ENCODE data around the gene ERGIC1.

The ERGIC1 gene

DNA sequence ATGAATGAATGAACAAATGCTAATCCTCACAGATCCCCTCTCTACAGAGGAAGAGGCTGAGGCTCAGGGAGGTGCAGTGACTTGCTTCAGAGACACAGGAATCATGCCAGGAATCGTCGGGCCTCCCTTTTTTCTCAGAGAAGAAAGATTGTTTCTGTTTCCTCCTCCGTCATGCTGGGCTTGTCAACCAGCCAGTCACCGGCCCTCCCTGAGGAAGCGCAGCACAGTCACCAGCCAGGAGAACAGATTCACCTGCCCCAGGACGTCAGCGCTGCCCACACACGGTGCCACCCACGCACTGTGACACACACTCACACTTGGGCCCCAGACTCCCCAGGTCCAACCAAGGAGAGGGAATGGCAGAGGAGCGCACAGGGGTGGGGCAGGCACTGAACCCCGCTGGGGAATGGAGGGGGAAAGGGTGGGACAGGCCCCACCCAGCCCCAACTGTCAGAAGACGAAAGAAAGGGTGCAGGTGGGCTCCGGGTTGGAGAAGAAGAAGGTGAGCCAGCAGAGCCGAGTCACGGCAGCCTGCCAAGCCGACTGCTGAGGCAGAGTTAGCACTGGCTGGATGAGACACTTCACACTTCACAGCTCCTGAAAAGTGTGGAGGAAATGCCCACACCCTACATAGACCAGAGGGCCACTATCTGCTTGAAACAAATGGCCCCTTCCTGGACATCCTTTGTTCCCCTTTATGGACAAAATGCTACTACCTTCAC, 13.8 kb upstream of the ERGIC1 start:
- Histone ChIP-seq H3K36me3 (ENCODE audit: control insufficient read depth, insufficient read depth, low read length) (no peaks in the 10 kb centered on the region), H3K4me3 (replicated peaks; ENCODE audit: low read depth, low read length) (no peak overlapping the region), H3K27me3 (replicated peaks; ENCODE audit: control insufficient read depth, insufficient read depth, low read length) (no peaks in the 10 kb centered on the region; the same call in 1 of the 2 replicates)
- no peak for DNase-seq (ENCODE audit: extremely low read depth, insufficient read length)
- no peak for TF ChIP-seq CTCF (IDR thresholded peaks at IDR 0.05; ENCODE audit: insufficient read depth, low read length, poor library complexity, severe bottlenecking)

DNA sequence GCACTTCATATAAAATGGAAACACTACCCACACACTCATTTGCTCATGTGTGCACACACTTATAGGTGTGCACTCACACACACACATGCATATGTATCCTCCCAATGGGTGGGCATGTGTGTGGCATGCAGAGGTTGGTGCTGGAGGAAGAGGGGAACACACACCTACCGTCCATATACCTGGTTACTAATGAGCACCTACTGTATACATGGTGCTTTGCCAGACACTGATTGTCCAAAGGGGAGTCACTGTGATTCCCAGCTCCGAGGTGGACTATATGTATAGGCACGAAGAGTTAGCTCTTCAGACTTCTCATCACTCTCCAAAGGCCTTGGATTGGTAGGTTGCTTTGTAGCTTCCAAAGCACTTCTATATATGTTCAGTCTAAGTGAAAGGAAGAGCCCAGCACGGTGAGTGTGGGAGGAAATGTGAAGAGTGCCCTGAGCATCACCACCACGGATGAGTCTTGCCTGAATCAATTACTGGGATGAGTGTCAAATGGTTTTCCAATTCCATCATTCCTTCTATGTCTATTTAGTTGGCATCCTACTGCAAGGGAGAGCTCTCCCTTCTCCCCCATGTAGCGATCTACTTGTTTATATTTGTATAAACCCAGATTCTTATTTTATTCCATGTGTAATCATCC, 12.6 kb upstream of the ERGIC1 start:
- Histone ChIP-seq H3K4me3 (replicated peaks; ENCODE audit: low read depth, low read length) (no peak overlapping the region), H3K27me3 (replicated peaks; ENCODE audit: control insufficient read depth, insufficient read depth, low read length) (no peaks in the 10 kb centered on the region; the same call in 1 of the 2 replicates), H3K36me3 (ENCODE audit: control insufficient read depth, insufficient read depth, low read length) (no peaks in the 10 kb centered on the region)
- no peak for DNase-seq (ENCODE audit: extremely low read depth, insufficient read length)
- no peak for TF ChIP-seq CTCF (IDR thresholded peaks at IDR 0.05; ENCODE audit: insufficient read depth, low read length, poor library complexity, severe bottlenecking)

- H3K4me3 ChIP-seq (replicated peaks; ENCODE audit: low read depth, low read length): no peak overlapping the region
Measured at GRCh38 chr5:172823840-172824362, 10.2 kb upstream of the ERGIC1 start.

DNA sequence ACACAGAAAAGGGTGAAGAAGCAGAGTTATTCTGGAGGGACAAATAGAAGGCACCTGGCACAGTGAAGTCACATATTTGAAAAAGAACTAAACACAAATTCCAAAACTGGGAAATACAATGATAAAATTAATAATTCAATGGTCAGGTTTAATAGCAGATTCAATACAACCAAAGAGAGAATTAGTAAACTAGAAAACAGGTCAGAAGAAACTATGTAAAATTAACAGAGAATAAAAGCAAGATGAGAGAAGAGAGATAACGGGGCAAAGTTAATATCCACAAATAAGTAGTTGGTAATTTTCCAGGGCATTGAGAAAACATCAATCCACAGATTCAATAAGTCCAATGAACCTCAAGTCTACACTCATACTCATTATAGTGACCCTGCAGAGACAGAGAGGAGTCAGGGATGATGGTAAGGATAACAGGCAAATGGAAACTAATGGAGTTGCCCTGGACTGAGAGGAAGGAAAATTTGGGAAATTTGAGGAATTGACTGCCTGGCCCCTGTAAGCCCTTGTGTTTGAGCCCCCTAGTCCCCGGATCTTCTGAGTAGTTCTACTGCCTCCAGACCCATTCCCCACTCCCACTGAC, 8.3 kb upstream of the ERGIC1 start:
- Histone ChIP-seq H3K4me3 (replicated peaks; ENCODE audit: low read depth, low read length) (no peak overlapping the region), H3K36me3 (ENCODE audit: control insufficient read depth, insufficient read depth, low read length) (no peaks in the 10 kb centered on the region), H3K27me3 (replicated peaks; ENCODE audit: control insufficient read depth, insufficient read depth, low read length) (no peaks in the 10 kb centered on the region; the same call in 1 of the 2 replicates)
- no peak for TF ChIP-seq CTCF (IDR thresholded peaks at IDR 0.05; ENCODE audit: insufficient read depth, low read length, poor library complexity, severe bottlenecking)
- DNase-seq (ENCODE audit: extremely low read depth, insufficient read length): no peak

More at GRCh38 chr5:172823840-172824362, 10.2 kb upstream of the ERGIC1 start:
- no peak for DNase-seq (ENCODE audit: extremely low read depth, insufficient read length)
- Histone ChIP-seq H3K27me3 (replicated peaks; ENCODE audit: control insufficient read depth, insufficient read depth, low read length) (no peaks in the 10 kb centered on the region; the same call in 1 of the 2 replicates), H3K36me3 (ENCODE audit: control insufficient read depth, insufficient read depth, low read length) (no peaks in the 10 kb centered on the region)
- no peak for TF ChIP-seq CTCF (IDR thresholded peaks at IDR 0.05; ENCODE audit: insufficient read depth, low read length, poor library complexity, severe bottlenecking)

DNA sequence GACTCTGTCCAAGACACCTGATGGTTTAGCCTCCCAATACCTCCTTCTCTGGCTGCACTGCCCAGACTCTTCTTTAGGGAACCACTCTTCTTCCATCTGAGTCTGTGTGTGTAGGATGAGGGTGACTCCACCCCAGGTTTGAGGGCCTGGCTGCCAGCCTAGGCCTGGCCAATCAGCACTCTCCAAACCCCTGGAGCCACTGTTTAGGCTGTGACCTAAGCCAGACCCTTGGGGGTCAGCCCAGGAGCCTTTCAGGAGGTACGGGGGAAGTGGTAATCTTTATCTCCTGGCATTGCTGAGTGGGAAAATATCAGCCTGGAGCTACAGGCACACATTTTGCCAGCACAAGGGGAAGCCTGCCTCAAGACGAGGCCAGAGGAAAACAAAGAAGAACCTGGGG, 6.2 kb upstream of the ERGIC1 start:
- H3K4me3 ChIP-seq (replicated peaks; ENCODE audit: low read depth, low read length): no peak overlapping the region
- no peaks in the 10 kb centered on the region for H3K27me3 ChIP-seq (replicated peaks; ENCODE audit: control insufficient read depth, insufficient read depth, low read length)
- H3K36me3 ChIP-seq (ENCODE audit: control insufficient read depth, insufficient read depth, low read length): no peaks in the 10 kb centered on the region
- TF ChIP-seq CTCF (IDR thresholded peaks at IDR 0.05; ENCODE audit: insufficient read depth, low read length, poor library complexity, severe bottlenecking): no peak
- DNase-seq (ENCODE audit: extremely low read depth, insufficient read length): no peak
